HG03060 (cell line): ENCODE measurements around the gene NCKAP5.

Source experiments
- ATAC-seq: cut with Tn5 transposase; IDR thresholded peaks from one replicate; pipeline ENCODE4 v1.9.1; 2021; ENCODE audit warnings: low read depth, moderate number of reproducible peaks; ENCODE audit not compliant: unreplicated experiment

NCKAP5 gene

GRCh38 chr2:132936791-132937190 lies 631.5 kb downstream of the NCKAP5 start:
- ATAC-seq = no peak

GRCh38 chr2:132936261-132936660 lies 632.0 kb downstream of the NCKAP5 start:
- no peak for ATAC-seq

GRCh38 chr2:132929786-132930185 lies 638.5 kb downstream of the NCKAP5 start:
- no peak for ATAC-seq

DNA sequence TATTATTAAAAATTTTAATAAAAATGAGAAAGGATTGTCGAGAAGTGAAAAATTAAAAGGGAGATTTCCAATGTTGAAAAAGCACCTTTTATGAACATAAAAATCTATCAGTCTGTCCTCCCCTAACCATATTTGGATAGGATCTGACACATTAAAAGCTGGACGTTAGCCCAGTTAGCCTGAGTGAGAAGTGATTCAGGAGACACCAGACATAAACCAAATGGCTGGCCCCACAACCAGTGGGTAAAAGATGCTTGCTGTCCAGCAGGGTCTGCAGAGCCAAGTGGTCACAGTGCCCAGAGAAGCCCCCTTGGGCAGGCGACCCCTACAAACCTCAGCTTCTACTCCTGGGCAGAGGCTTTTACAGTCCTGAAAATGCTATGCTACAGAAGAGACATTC lies 644.5 kb downstream of the NCKAP5 start:
- ATAC-seq = no peak

- ATAC-seq = no peak
Measured at GRCh38 chr2:132915812-132916549, 652.3 kb downstream of the NCKAP5 start.

- ATAC-seq = no peak
Measured at GRCh38 chr2:132911726-132912724, 656.2 kb downstream of the NCKAP5 start.

GRCh38 chr2:132910432-132910831 lies 657.8 kb downstream of the NCKAP5 start:
- no peak for ATAC-seq

DNA sequence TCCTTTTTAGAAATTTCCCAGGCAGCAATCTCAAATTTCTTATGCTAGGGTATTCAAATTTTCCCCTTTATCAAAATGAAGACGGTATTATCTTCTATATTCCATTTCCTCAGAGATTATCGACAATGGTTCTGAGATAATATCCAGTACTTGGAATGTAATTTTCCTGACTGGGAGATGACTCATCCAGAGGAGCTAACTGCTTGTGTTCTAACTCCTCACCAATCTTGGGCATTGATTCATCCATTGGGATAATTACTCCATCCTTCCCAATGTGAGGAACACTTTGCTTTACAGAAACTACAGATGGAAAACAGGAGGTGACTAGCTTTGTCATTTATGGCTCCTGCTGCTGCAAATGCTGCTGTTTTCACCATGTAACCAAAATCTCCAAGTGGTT lies 658.8 kb downstream of the NCKAP5 start:
- ATAC-seq = no peak

GRCh38 chr2:132904142-132904842 lies 664.0 kb downstream of the NCKAP5 start:
- ATAC-seq = no peak

DNA sequence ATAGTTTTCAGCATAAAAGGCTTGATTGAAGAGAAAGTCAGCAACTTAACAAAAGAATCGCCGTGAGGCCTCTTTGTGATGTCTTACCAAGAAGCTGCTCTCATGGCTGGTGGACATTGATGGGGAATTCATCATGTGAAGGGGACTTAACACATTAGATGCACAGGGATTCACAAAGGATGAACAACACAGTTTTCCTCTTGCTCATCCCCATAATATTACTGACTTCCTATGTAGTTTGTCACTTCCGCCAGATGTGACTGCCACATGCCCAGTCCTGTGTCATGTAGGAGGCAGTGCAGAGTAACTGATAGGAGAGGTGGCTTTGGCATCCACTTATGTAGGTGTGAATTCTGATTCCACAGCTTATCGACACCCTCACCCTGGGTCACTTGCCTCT lies 665.6 kb downstream of the NCKAP5 start:
- ATAC-seq = no peak

DNA sequence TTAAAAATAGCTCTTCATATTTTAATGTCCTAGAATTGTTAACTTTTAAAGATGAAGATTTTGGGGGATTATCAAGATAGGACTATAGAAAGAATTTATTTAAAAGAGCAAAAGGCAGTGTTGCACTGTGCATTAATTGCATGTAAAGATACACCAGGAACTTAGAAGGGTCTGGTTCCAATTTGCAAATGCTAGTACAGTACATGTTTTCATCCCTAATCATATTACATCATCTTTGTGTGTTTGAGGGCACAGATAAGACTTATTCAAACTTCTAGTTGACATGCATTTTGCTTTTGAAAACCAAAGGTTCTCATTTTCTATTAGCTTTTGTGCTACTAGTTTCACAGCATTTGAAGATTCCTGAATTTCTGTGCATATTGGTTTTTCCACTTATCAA lies 666.6 kb downstream of the NCKAP5 start:
- no peak for ATAC-seq

- ATAC-seq = no peak
Measured at GRCh38 chr2:132897111-132897510, 671.2 kb downstream of the NCKAP5 start.

DNA sequence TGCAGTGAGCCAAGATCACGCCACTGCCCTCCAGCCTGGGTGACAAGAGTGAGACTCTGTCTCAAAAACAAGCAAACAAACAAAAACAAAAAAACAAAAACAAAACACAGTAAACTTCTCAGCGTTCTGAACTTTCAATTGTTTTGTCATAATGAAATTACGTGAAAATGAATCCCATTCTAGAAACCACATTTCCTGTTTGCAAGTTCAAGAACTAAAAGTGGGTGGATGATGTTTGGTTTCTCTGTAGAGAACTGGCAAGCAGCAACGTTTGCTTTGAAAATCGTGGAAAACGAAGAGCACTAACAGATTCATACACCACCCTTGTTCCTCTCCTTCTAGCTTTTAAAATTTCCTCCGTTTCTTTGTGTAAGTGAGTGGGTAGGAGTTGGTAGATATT lies 672.2 kb downstream of the NCKAP5 start:
- ATAC-seq = no peak

GRCh38 chr2:132891498-132891897 lies 676.8 kb downstream of the NCKAP5 start:
- ATAC-seq = no peak

GRCh38 chr2:132886574-132886973 lies 681.7 kb downstream of the NCKAP5 start:
- ATAC-seq = no peak

GRCh38 chr2:132884705-132885104 lies 683.6 kb downstream of the NCKAP5 start:
- ATAC-seq = no peak

DNA sequence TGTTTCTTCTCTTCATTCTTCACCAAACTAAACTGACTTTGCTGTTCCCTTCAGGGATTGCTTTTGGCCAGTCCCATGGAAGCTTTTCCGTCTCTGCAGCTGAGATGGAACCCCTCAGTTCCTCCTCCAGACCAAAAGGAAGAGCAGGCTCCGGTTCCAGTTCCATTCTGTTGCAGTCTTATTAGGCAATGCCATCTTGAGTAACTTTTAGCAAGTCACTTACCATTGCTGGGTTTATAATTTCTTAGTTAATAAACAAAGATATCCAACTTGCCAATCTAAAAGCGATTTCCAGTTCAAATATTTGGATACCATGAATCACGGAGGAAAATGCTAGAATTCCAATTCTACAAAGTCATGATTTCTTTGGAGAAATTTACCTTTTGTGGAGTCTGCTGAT lies 684.0 kb downstream of the NCKAP5 start:
- no peak for ATAC-seq

GRCh38 chr2:132883430-132883829 lies 684.8 kb downstream of the NCKAP5 start:
- no peak for ATAC-seq

- no peak for ATAC-seq
Measured at GRCh38 chr2:132881546-132881945, 686.7 kb downstream of the NCKAP5 start.

DNA sequence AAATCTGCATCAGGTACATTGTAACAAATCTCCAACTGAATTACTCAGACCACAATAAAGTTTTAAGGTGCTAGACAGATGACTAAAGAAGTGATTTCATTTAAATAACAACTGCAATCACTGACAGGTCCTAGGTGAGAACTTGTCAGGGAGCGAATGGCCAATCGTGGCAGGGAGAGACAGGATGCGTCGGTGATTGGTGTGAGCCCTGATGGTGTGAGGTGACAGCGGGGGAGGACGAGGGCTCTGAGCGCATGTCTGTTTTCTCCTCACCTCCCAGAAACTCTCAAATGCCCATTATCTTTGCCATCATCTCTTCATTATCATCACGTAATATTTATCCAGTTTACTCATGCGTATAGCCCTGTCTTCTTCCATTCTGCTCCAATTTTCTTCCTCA lies 690.3 kb downstream of the NCKAP5 start:
- no peak for ATAC-seq
